GM11168 (cell line): ENCODE data around the gene SHROOM2.
"Not testable (repeated sequence)": the region's sequence is repeated elsewhere in the genome, so short reads cannot be mapped to it uniquely, and the experiment has no call there.

ENCODE experiments used
- in situ Hi-C: fragments of 300-500 bp; cut with MboI; formaldehyde crosslinking; loops from one replicate; pipeline ENCODE4 v1.12.0; 2022; ENCODE audit warnings: low sequenced_read_pairs; ENCODE audit not compliant: unreplicated experiment

Gene SHROOM2

DNA sequence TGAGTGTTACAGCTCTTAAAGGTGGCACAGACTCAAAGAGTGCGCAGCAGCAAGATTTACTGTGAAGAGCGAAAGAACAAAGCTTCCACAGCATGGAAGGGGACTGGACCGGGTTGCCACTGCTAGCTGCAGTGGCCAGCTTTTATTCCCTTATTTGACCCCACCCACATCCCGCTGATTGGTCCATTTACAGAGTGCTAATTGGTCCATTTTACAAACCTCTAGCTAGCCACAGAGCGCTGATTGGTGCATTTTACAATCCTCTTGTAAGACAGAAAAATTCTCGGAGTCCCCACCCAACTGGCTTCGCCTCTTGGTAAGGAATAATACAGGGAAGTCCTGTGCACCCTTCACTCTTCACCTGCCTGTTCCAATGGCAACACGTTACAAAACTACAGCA lies 1.9 kb upstream of the SHROOM2 start:
- in situ Hi-C loops: no loop called here

DNA sequence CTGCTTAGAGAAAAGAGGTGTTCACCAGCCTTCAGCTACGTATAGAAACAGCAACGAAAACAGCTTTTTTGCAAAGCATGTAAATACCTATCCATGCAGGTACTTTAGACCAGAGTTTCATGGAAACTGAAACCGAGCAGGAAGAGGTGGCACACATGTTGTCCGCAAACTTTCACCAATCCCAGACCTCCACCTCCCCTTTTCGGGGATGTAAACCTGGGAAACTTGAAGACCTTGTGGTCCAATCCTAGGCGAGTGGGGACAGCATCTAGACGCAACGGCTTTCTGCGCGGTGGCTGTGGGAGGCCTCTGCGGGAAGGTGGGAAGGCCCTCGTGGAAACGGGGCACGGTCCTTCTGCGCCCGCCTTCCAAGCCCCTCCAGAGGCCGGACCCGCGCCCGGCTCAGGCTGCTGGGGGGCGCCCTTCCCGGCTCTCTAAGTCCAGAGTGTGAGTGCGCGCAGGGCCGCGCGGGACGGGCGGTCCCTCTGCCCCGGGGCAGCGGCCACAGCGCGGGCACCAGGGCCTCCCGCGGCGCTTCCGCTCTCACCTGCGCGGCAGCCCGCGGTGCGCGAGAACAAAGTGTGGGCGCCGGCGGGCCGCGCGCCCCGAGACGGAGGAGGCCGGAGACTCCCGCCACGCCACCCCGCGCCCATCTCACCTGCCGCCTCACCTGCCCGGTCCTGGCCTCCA lies 830 bp upstream of the SHROOM2 start:
- in situ Hi-C loops: no loop called here

DNA sequence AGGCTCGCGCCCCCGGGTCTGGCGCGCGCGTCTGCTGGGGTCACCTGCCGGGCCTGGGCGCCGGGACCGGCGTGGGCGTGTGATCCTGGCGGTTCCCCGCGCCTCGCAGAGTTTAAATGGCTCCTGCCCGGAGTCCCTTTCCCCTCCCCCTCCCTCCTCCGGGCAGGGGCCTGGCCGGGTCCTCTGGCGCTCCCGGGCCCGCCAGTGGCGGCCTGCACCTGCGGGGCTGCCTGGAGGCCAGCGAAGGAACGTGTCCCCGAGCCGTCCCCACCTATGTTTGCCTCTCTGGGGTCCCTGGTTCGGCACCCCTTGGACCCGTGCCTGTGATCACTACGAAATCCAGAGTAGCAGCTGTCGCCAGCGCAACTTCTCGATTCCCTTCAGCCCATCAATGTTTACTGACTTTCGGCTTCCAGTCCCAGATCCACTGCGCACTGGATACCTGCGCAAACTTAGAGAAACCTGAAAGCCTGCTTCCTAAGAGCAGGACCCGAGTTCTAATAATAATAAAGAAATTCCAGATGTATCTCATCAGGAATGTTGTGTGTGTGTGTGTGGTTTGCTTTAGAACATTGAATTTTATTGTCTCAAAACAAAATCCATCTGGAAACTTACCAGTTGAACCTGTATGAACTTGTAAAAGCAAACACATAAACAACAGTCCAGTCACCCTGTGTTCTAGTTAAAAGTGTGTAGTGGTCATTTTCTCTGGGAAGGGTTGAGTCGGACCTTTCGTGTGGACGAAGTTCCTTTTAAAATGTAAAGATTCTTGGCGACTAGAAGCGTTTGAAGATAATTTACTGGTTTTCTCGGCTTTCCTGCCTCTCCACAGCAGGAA lies 788 bp downstream of the SHROOM2 start:
- in situ Hi-C loops: no loop called here

DNA sequence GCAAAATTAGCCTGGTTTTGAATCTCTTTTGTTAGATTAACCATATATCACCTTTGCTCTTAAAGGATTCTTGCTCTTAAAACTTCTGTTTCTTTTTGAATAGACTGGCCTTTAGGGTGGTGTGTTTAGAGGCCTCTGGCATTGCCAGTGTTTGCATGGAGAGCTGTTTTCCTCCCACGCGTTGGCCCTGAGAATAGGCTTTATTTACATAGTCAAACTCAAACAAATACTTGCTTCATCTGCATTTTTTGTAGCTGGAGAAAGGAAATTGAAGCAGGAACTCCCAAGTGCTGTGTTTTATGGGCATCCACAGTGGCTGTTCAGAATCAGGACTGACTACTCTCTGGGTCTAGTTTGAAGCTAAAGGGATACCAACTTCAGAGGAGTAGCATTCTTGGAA lies 2.7 kb downstream of the SHROOM2 start:
- in situ Hi-C loops: no loop called here

DNA sequence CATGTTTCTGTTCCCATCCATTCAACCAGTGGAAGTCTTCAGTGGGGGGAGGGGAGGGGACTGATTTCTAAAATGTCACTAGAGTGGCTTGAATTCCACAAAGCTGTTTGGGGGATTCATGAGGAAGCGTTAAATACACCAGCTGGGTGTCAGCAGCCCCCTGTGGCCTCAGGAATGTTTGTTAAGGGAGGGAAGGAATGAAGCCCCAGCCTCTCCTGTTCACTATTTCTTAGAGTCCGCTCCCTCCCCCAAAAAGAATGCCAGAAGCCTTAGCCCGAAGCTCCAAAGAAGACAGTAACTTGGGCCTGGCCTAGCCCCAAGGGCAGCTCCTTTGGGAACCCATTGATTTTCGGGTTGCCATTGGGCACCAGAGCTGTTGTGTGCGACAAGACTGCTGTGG lies 3.3 kb downstream of the SHROOM2 start:
- in situ Hi-C loops: no loop called here

DNA sequence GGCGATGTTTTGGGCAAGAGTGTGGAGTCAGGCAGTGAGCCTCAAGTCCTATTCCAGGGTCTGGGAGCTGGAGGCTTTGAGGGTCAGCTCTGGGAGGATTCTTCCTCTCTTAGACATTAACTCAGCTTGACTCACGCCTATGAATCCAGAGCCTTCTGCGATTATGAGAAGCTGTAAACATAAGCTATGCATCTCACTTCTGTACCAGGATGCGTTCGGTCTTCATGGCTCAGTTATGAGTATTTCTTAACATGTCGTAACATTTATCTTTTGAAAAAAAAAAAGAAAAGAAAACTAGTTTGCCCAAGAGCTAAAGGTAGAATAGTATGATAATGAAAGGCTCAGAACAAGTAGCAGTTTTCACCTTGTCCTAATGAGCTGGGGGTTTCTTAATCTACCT lies 4.6 kb downstream of the SHROOM2 start:
- in situ Hi-C loops: no loop called here

DNA sequence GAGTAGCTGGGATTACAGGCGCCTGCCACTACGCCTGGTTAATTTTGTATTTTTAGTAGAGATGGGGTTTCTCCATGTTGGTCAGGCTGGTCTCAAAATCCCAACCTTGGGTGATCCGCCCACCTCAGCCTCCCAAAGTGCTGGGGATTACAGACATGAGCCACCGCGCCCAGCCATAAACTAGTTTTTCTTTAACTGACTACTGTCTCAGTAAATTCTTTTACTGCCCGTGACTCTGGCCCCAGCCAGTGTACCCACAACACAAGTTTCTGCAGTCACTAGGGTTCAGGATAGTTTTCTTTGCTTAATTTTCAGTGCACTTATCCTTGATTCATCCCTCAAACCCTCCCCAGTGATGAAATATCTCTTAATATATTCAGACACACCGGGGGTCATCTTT lies 8.3 kb downstream of the SHROOM2 start:
- in situ Hi-C loops: no loop called here

DNA sequence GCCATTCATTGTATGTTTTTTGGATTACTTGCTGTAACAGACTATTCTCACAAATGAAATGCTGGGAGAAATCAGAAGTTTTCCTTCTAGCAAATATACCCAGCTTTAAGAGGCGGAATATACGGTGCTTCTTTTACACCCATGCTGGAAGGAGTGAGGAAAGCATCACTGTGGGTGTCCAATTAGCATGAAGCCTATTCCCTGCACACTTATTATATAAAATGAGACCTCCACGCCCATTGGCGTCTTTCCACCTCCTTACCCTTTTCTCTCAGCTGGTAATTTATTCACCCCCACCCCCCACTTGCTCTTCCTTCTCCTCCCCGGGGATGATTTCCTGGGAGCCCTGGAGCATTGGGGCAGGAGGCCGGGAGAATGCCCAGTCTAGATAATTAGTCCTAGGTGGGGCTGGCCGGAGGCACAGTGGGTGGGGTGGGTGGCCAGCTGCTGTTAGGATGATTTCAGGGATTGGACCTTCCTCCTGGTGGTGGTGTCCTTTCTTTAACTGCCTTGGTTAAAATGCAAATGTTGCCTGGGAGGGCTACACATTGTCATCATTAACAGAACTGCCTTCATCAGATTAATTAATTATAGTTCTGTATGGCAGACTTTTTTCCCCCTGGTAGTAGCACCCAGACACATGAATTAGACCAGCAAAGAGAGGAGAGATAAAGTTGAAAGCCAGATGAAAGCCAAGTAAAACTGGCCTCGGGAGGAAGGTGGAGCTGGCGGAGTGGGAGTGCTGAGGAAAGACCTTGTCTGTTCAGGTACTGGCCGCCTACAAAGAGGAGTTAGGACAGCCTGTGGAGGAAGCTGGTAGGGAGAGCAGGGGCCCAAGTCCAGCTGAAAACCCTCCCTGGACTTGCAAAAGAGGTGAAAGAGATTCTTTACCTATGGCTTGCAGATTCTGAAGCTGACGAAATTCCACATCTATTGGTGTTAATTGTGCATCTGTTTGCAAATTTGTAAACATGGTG lies 11.4 kb downstream of the SHROOM2 start:
- in situ Hi-C loops: no loop called here

DNA sequence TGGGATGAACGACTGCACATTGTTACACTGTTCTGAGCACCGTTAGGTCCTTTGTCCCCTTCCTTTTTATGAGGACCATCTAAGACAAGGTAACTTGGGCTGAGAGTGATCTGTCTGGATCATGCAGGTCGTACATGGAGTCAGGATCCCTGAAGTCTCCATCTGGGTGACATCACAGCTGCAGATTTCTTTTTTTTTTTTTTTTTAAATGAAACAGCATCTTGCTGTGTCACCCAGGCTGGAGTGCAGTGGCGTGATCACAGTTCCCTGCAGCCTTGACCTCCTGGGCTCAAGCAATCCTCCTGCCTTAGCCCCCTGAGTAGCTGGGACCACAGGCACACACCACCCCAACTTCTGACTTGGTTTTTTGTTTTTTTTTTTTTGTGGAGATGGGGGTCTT lies 16.5 kb downstream of the SHROOM2 start:
- in situ Hi-C loops: no loop called here

DNA sequence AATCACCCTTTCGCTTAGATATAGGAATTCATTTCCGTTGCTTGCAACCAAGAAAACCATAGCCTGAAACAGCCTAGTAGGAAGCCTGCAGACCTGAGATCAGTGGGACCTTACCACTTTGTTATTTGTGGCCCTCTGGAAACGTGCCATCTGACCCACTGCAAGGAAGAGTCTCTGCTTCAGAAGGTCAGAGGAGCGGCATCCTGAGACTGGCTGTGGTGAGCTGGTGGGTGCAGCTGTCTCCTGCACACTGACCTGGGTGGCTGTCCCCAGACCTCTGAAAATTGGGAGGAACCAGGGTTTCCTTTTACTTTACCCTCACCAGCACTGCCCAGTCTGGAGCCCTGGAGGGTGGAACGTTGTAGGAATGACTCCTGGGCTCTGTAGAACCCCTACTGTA lies 18.2 kb downstream of the SHROOM2 start:
- in situ Hi-C loops: no loop called here

DNA sequence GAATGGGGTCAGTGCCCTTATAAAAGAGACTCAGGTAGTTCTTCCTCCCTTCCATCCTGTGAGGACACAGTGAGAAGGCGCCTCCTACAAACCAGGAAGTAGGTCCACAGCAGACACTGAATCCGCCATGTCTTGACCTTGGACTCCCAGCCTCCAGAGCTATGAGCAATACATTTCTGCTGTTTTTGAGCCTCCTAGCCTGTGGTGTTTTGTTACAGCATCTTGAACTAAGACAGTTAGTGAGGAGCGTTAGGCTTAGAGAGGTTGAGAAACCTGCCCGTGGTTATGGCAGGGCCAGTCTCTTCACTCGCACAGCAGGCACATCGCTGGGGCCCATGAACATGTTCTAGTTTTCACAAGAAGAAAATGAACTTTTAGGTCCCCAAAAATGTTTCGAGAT lies 19.7 kb downstream of the SHROOM2 start:
- in situ Hi-C loops: no loop called here

DNA sequence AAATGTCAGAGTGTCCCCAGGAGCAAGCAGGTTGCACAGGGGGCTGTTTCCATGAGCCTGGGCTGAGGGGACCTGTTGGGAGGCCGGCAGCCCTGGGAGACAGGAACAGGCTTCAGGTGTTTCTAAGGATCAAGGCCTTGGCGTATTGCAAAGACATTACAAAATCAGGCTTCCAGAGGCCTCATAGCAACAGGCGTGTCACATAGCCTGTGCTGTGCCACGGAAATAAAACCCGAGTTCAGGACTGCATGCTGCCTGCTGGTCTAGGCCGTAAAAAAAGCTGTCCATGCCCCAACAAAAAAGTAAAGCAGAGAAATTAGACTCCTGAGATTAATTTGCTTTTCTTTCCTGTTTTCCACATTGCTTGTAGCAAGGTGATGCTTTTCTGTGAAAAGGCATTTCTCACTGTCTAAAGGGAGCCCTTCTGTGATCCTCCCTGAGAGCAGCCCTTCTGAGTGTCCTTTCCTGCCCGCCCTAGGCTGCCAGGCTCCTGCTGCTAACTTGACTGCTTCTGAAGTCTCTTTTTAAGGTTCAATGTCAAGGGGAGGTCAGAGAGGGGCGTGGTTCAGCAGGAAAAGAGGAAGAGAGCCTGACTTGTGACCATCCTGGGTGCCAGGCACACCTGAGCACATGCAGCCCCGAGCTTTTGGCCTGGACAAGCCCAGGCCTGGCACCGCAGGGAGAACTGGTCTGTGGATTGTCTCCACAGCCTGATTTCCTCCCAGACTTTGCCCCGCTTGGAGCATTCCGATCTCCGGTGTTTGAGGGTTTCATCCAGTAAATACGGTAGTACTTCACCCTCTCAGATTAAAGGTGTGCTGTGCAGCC lies 21.3 kb downstream of the SHROOM2 start:
- in situ Hi-C loops: no loop called here

DNA sequence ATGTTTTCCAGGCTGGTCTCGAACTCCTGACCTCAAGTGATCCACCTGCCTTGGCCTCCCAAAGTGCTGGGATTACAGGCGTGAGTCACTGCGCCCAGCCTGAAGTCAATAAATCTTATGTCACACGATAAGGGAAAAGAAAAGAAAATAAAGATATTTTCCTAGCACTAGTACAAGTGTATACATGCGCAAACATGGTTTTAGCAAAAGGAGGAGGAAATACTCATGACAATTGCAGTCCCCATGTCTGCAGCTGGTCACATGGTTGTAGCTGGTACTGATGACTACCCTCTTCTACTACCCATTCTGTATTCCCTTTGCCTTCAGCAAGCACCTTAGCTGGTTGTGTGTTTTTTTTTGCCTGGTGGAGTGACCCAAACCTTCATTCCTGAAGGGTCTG lies 23.6 kb downstream of the SHROOM2 start:
- in situ Hi-C loops: not testable (repeated sequence)

DNA sequence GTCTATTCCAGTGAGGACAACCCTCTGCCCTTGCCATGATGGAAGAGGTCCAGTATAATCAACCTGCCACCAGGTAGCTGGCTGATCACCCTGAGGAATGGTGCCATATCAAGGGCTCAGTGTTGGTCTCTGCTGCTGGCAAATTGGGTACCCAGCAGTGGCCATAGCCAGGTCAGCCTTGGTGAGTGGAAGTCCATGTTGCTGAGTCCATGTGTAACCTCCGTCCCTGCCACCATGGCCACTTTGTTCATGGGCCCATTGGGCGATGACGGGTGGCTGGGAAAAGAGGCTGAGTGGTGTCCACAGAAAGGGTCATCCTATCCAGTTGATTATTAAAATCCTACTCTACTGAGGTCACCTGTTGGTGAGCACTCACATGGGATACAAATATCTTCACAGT lies 24.9 kb downstream of the SHROOM2 start:
- in situ Hi-C loops: not testable (repeated sequence)

DNA sequence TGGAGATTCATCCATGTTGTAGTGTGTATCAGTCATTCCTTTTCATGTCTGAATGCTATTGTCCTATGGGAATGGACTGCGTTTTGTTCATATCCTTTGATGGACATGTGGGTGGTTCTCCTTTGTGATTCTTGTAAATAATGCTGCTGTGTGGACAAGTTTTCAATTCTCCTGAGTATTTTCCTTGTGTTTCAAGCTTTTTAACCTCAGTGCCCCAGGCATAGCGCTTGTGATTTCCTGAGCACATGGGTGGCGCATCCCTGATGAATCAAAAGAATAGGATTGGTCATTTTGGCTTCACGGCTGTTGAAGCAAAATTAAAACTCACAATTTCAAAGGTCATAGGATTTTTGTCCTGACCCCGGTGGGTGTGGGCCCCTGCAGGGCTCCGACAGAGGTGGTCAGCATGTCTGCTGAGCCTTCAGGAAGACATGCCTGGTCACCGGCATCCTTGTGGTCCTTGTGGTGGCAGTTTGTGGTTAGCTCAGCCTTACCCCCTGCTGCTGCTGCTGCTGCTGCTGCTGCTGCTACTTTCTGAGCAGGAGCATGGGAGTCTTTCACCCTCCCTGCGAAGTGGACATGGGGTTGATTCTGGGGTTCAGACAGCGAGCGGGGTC lies 30.0 kb downstream of the SHROOM2 start:
- in situ Hi-C loops: no loop called here

DNA sequence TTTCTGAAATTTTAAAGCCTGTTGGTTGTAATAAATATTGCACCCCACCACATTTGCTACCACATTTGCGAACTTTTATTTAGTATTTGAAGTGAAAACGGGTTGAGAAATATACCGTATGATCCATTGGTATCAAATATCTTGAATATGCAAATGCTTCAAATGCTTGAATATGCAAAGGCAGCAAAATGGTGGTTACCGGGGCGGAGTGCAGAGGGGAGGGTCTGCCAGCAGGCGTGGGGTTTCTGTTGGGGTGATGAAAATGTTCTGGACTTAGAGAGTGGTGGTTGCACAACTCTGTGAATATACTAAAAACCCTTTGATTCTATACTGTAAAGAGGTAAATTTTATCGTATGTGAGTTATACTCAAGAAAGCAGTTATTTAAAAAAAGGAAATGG lies 35.3 kb downstream of the SHROOM2 start:
- in situ Hi-C loops: no loop called here

DNA sequence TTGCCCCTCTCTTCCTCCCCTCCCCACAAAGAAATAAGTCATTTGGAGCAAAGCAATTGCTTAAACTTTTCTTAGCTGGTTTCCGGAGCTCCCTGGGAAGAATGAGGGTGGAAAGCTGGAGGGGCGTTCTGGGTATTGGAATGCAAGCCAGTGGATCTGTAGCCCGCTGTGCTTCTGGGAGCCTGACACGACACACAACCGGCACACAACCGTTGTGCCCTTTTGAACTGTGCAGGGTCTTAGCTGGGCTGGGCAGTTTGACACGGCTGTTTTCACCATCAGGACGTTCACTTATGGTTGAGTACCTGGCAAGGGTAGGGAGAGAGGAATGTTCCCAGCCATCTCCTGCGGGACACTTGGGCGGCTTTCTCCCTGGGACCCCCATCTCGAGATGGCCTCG lies 38.3 kb downstream of the SHROOM2 start:
- in situ Hi-C loops: no loop called here

DNA sequence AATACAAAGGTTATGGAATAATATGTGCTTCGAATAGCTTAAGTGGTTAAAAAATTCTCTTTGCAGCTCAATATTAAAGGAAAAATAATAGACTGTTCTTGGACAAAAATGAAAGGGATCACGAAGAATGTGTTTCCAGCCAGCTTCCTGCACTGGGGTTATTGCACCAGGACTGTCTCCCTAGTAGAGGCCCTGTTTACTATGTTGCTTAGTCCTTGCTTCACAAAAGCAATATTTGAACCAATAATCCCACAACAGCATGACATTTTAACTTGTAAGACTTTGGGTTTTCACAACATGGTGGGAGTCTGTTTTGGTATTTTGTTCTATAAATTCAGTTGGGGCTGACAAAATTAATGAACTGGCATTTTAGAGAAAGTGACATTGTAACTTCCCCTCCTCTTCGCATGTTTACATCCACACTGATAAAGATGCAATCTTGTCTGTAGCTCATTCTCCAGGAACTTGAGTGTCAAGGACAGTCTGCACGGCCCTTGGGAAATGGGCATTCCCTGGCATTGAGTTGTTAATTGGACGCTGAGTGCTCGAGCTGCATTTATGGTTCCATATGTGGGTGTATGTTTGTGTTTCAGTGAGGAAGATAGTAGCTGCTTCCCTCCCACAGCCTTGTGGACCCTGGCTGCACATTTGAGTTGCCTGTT lies 39.0 kb downstream of the SHROOM2 start:
- in situ Hi-C loops: no loop called here

DNA sequence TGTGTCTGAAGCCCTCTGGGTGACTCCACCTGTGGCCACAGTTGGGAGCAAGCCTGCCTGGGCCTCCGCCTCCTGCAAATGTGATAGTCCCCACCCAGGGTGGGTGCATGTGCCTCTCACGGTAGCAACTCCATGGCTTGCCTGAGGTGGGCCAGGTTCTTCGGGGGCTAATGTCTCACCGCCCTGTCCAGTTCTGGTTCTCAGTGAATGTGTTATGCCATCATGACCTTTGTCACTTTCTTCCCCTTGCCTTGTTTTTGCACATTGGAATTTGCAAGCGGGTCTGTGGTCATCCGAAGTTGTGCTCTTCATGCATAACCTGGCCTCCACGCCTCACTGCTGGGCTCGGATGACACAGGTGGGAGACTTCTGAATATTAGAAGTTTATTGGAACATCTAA lies 39.7 kb downstream of the SHROOM2 start:
- in situ Hi-C loops: no loop called here
